Neural progenitor cell (in vitro differentiated cells): ENCODE results near the gene TMEM117.

Experiments
- CTCF ChIP-seq: fragments of 200-600 bp; sonication (generic); IDR thresholded peaks from 2 replicates; pipeline ENCODE4 v1.5.1; 2017; ENCODE audit warnings: antibody characterized with exemption, mild to moderate bottlenecking
- EZH2 ChIP-seq: fragments of 200-600 bp; sonication (generic); IDR thresholded peaks from 2 replicates; pipeline ENCODE4 v1.6.1; 2017; ENCODE audit warnings: antibody characterized with exemption, mild to moderate bottlenecking, moderate library complexity
- EZH2phosphoT487 ChIP-seq: fragments of 200-600 bp; sonication (generic); IDR thresholded peaks from 2 replicates; pipeline ENCODE4 v1.6.1; 2017; ENCODE audit warnings: antibody characterized with exemption

GRCh38 chr12:44101475-44101874, 265.6 kb downstream of the TMEM117 start:
- TF ChIP-seq CTCF, result no peak
- TF ChIP-seq EZH2, result no peak
- no peak for TF ChIP-seq EZH2phosphoT487
